Neural crest cell (in vitro differentiated cells): ENCODE data around the gene HMX2. TPM values are rescaled to one million over a fixed set of nuclear protein-coding genes. Genes with fewer than 3 reads are reported as not detected.

Experiments used
- DNase-seq: peaks from one replicate; pipeline ENCODE4 v3.0.0; 2021; ENCODE audit warnings: low read depth, mixed read lengths, low spot score
- H3K27ac Mint-ChIP-seq: one replicate; pipeline ENCODE4 v1.8.0; 2021; ENCODE audit warnings: mild to moderate bottlenecking, mixed read lengths; ENCODE audit not compliant: unreplicated experiment
- H3K27me3 Mint-ChIP-seq: 2 replicates; pipeline ENCODE4 v1.8.0; 2021; ENCODE audit warnings: low read depth, mild to moderate bottlenecking, mixed read lengths
- H3K36me3 Mint-ChIP-seq: 2 replicates; pipeline ENCODE4 v1.8.0; 2021; ENCODE audit warnings: low read depth, mild to moderate bottlenecking, mixed read lengths
- H3K4me1 Mint-ChIP-seq: 2 replicates; pipeline ENCODE4 v1.8.0; 2021; ENCODE audit warnings: mixed read lengths
- H3K4me3 Mint-ChIP-seq: one replicate; pipeline ENCODE4 v1.8.0; 2021; ENCODE audit warnings: mild to moderate bottlenecking, mixed read lengths
- H3K9me3 Mint-ChIP-seq: 2 replicates; pipeline ENCODE4 v1.8.0; 2021; ENCODE audit warnings: mixed read lengths
- CTCF ChIP-seq: fragments of 200-600 bp; sonication (generic); conservative IDR thresholded peaks from 2 replicates; pipeline ENCODE4 v1.5.0; 2021; ENCODE audit warnings: antibody characterized with exemption, mild to moderate bottlenecking
- long read RNA-seq: library from polyadenylated mRNA; unstranded; transcript quantifications from one replicate; pipeline ENCODE4 v2.0.0, GENCODE V29; 2020
- total RNA-seq: library from RNA; stranded (reverse); gene quantifications from 2 replicates; pipeline ENCODE4 v1.2.1, GENCODE V29; 2021

The HMX2 gene, protein sequence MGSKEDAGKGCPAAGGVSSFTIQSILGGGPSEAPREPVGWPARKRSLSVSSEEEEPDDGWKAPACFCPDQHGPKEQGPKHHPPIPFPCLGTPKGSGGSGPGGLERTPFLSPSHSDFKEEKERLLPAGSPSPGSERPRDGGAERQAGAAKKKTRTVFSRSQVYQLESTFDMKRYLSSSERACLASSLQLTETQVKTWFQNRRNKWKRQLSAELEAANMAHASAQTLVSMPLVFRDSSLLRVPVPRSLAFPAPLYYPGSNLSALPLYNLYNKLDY
- total RNA-seq, result not detected in 2 replicates
- long read RNA-seq, result 0 reads

DNA sequence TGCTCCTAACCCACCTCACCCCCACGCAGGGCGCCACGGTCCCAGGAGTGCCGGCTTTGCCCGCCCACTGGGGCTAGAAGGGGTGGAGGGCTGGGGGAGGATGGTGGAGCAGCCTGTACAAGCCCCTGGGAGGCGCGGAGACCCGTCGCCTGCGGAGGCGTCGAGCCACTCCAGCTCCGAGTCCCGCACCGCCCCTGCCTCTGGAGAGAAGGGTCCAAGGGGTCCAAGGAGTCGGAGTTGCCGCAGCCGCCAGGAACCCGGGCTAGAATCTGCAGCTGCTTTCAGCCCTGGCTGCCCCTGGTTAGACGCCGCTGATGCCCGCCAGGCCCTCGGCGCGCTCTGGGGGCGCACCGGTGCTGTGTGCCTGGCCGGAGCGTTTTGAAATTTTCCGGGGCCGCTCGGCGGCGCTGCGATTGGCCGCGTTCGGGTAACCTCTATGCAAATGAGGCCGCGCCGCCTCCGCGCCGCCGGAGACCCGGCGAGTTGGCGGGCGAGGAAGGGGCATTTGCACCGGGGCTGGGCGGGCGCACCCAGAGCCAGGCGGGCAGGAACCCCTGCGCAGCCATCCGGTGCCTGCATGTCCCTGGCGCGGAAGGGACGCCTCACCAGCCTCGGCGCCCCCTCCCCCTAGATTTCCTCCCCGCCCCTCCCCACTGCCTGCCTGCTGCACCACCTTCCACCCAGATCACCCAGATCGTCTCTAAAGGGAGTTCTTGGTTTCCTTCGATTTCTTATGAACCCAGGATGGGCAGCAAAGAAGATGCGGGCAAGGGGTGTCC lies at the start of gene HMX2:
TSS of gene HMX2 (plus strand) at position 502 of the 779 bp plus-strand sequence. CDS start at position 745, 243 bp downstream.
- peaks cover 96% of the 10 kb centered on the region for H3K27me3 Mint-ChIP-seq
- TF ChIP-seq CTCF, result no peak
- H3K27ac Mint-ChIP-seq, result no peak within 1 kb of the TSS
- no peaks in the 10 kb centered on the region for H3K36me3 Mint-ChIP-seq
- peaks cover 24% of the 10 kb centered on the region for H3K4me1 Mint-ChIP-seq
- no peaks in the 10 kb centered on the region for H3K9me3 Mint-ChIP-seq
- DNase-seq, result no peak
- H3K4me3 Mint-ChIP-seq, result peak within 1 kb of the TSS; percentile 65

- H3K27ac Mint-ChIP-seq, result no peak overlapping the region
- no peak for TF ChIP-seq CTCF
- no peaks in the 10 kb centered on the region for H3K4me1 Mint-ChIP-seq
- no peaks in the 10 kb centered on the region for H3K9me3 Mint-ChIP-seq
- DNase-seq, result no peak
- peaks cover 22% of the 10 kb centered on the region for H3K27me3 Mint-ChIP-seq
- no peaks in the 10 kb centered on the region for H3K36me3 Mint-ChIP-seq
- H3K4me3 Mint-ChIP-seq, result no peak overlapping the region
Measured at GRCh38 chr10:123100030-123100762, 47.7 kb upstream of the HMX2 start.

DNA sequence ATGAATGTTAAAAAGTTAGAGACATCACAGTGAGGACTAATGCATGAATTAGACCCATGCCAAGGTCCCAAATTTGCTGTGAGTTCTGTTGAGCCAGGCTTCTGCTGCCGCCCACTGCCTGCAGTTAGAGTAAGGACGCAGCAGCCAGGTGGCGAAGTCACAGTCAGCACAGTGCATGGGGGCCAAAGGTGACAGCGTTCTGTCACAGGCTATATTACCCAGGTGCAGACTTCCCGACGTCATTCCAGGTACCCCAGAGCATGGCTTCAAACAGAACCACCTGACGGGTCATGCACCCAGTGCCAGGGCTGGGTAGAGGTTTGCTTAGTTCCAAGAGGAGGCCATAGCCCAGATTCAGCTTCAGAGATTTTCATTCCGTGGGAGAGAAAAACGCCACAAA lies 46.1 kb upstream of the HMX2 start:
- Mint-ChIP-seq H3K27me3 (peaks cover 14% of the 10 kb centered on the region), H3K9me3 (no peaks in the 10 kb centered on the region), H3K4me3 (no peak overlapping the region), H3K36me3 (no peaks in the 10 kb centered on the region), H3K4me1 (no peaks in the 10 kb centered on the region), H3K27ac (no peak overlapping the region)
- no peak for TF ChIP-seq CTCF
- no peak for DNase-seq

DNA sequence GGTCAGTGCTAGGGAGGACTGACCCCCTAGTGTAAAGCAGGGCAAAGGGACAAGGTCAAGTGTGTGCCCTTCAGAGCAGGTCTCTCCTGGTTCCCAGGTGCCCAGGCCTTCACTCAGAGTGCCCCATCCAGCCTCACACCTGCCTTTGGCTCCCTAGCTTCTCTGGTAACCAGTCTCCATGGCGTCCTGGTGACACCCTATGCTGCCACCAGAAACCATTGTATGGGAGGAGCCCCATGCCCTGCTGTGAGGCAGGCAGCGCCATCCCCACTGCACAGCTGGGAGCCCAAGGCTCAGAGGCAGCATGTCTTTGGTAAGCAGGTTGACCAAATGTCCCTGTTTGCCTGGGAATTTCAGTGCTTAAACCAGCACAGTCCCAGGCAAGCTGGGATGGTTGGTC lies 45.3 kb upstream of the HMX2 start:
- H3K4me3 Mint-ChIP-seq, result no peak overlapping the region
- DNase-seq, result no peak
- no peak for TF ChIP-seq CTCF
- H3K9me3 Mint-ChIP-seq, result no peaks in the 10 kb centered on the region
- H3K4me1 Mint-ChIP-seq, result no peaks in the 10 kb centered on the region
- H3K27ac Mint-ChIP-seq, result no peak overlapping the region
- peaks cover 6% of the 10 kb centered on the region for H3K27me3 Mint-ChIP-seq
- no peaks in the 10 kb centered on the region for H3K36me3 Mint-ChIP-seq

GRCh38 chr10:123103944-123104343 lies 44.0 kb upstream of the HMX2 start:
- no peak for DNase-seq
- H3K27me3 Mint-ChIP-seq, result peaks cover 3% of the 10 kb centered on the region
- H3K4me1 Mint-ChIP-seq, result no peaks in the 10 kb centered on the region
- no peaks in the 10 kb centered on the region for H3K36me3 Mint-ChIP-seq
- no peak overlapping the region for H3K4me3 Mint-ChIP-seq
- no peaks in the 10 kb centered on the region for H3K9me3 Mint-ChIP-seq
- H3K27ac Mint-ChIP-seq, result no peak overlapping the region
- TF ChIP-seq CTCF, result no peak
